ENCODE results near the gene INVS.
"Not testable (repeated sequence)": the region's sequence is repeated elsewhere in the genome, so short reads cannot be mapped to it uniquely, and the experiment has no call there.

INVS gene, protein sequence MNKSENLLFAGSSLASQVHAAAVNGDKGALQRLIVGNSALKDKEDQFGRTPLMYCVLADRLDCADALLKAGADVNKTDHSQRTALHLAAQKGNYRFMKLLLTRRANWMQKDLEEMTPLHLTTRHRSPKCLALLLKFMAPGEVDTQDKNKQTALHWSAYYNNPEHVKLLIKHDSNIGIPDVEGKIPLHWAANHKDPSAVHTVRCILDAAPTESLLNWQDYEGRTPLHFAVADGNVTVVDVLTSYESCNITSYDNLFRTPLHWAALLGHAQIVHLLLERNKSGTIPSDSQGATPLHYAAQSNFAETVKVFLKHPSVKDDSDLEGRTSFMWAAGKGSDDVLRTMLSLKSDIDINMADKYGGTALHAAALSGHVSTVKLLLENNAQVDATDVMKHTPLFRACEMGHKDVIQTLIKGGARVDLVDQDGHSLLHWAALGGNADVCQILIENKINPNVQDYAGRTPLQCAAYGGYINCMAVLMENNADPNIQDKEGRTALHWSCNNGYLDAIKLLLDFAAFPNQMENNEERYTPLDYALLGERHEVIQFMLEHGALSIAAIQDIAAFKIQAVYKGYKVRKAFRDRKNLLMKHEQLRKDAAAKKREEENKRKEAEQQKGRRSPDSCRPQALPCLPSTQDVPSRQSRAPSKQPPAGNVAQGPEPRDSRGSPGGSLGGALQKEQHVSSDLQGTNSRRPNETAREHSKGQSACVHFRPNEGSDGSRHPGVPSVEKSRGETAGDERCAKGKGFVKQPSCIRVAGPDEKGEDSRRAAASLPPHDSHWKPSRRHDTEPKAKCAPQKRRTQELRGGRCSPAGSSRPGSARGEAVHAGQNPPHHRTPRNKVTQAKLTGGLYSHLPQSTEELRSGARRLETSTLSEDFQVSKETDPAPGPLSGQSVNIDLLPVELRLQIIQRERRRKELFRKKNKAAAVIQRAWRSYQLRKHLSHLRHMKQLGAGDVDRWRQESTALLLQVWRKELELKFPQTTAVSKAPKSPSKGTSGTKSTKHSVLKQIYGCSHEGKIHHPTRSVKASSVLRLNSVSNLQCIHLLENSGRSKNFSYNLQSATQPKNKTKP

GRCh38 chr9:100098887-100099721 is at the start of gene INVS, which contains the start of gene ERP44:
Gene INVS, plus strand, starts transcription at chr9:100099243. Its CDS starts 5,279 bp downstream, at chr9:100104522.
Gene ERP44, minus strand, starts transcription at chr9:100099000. Its CDS starts 160 bp downstream, at chr9:100098840.
- peak; percentile 88 to 93 (median 93) for DNase-seq (ENCODE audit: low read depth in 3 of 3)

- DNase-seq (ENCODE audit: low read depth in 3 of 3): no peak
Observed at GRCh38 chr9:100049551-100049950, 49.5 kb upstream of the INVS start.

DNA sequence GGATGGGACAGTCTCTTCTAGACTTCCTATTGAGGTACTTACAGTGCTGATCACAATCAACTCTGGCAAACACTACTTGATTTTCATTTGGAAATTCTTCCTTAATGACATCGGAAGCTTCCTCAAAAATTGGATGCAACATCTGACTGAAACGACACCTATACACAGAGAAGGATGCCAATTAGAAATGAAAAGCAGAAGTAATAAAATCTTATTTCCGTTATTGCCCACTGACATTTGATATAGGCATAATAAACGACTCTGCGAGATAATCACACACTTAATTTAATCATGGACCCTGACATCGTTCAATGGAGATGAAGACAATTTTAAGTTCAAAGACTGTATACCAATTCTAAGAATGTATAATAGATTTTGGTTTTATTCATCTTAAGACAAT is 46.7 kb upstream of the INVS start:
- DNase-seq (ENCODE audit: low read depth in 3 of 3): no peak

DNA sequence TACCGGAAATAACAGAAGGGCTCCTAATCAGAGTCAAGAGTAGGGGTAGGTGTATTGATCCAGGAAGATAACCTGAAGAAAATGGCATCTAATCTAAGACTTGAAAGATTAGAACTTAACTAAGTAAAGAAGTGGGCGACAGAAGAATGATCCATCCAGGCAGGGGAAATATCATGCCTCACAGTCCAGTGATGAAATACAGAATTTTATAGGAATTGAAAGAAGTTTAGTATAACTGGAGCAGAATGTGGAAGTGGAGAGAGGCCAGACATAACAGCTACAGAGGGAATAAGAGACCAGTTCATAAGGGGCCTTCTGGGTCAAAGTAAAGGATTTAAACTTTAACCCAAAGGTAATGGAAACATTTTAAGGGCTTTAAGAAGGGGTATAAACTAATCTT is 42.5 kb upstream of the INVS start:
- no peak for DNase-seq (ENCODE audit: low read depth in 3 of 3)

DNA sequence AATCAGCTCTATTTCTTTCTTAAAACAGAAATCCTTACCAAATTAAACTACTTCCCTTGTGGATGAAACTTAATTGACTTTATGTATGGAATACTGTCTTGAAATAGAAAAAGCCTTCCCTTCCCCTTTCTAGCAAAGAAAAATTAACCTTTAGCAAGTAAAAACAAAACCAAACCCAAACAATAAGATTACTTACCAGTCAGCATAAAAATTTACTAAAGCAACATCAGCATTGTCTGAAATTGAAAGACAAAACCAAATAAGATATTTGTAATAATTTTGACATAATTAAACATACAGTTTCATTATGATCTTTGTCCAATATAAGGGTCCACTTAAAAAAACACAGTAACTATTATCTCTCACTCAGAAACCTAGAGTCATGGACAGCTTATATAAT is 41.4 kb upstream of the INVS start:
- no peak for DNase-seq (ENCODE audit: low read depth in 3 of 3)

DNA sequence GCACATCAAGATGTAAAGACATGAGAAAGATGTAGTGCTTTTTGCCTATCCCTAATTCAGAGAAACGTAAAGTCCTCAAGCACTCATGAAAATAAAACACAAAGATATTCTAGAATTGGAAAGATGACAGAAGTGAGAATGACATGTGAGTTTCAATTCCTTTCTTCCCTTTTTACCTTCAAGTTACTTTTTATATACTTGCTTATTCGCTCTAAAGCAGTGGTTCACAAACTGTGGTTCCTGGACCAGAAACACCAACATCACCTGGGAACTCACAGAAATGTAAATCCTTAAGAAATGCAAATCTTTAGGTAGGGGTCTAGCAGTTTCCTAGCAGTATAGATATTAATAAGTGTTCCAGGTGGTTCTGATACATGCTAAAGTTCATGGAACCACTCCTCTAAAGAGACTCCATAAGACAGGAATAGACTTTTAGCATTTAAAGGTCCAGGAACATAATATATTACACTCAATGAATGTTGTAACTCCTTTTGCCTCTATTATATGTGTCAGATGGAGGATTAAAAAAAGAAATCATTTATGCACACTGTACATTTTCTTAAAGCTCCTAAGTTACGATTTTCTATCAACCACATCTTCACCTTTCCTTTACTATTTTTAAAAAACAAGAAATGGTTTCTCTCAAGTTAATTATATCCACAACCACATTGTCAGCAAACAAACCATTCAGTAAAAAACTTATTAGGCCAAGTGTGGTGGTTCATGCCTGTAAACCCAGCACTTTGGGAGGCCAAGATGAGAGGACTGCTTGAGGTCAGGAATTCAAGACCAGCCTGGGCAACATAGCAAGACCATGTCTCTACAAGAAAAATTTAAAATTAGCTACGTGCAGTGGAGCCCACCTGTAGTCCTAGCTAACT is 40.1 kb upstream of the INVS start:
- DNase-seq (ENCODE audit: low read depth in 3 of 3): no peak

- DNase-seq (ENCODE audit: low read depth in 3 of 3): not testable (repeated sequence)
Observed at GRCh38 chr9:100062683-100063082, 36.4 kb upstream of the INVS start.

GRCh38 chr9:100063185-100063584 is 35.9 kb upstream of the INVS start:
- DNase-seq (ENCODE audit: low read depth in 3 of 3): no peak

- no peak for DNase-seq (ENCODE audit: low read depth in 3 of 3)
Observed at GRCh38 chr9:100064872-100065581, 34.0 kb upstream of the INVS start.

DNA sequence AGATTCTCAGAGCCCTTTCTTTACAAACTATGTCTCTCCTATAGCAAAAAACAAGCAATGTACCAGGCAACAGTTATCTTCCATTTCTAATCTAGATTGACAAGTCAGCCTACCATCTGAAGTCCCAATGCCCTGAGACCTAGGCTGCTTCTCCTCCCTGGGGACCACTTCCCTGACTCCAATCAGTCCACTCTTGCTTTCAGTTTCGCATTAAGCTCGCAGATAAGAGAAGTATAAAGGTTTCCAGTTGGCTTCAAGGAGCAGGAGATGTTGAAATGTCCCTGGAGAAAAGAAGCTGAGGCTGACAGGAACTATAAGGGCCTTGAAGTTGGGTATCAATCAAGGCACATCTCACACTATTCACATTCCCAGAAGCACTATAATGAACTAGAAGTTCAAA is 32.5 kb upstream of the INVS start:
- DNase-seq (ENCODE audit: low read depth in 3 of 3): no peak

GRCh38 chr9:100067990-100068389 is 31.1 kb upstream of the INVS start:
- DNase-seq (ENCODE audit: low read depth in 3 of 3): not testable (repeated sequence)

GRCh38 chr9:100069068-100069467 is 30.0 kb upstream of the INVS start:
- not testable (repeated sequence) for DNase-seq (ENCODE audit: low read depth in 3 of 3)

DNA sequence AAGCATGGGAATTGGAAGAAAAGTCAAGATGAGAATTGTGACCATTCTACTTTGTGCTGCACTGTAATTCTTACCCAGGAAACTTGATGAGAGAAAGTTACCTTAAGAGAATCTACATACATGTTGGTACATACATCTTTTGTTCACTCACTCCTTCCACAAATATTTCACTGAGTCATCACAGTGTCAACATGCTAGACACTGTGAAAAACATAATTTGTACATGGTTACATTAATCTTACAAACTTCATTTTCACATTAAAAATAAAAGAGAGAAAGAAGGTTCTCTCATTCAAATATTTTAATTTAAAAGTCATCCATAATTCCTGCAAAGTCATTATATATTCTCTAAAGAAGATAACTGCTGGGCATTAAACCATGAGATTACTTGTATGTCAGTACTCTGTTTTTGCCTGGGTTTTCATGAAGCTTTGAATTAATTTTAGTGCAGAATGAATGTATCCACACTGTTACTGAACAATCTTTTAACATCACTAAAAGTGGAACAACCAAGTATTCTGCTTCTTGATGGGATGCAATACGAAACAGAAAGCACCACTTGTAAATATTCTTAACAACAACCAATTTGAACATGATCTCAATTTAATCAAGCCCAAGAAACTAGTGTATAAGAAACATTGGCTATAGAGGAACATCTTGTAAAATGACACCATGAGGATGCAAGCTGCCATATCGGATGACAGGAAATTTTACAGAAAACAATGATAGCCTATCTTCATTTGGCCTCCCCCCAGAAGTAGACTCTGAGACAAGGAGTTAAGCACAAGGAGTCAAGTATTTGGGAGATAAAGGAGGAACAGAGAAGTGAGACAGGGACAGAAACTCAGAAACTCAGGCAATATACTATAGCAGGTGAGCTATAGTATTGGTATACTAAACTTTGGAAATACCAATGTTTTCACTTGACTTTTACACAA is 28.7 kb upstream of the INVS start:
- no peak for DNase-seq (ENCODE audit: low read depth in 3 of 3)

- DNase-seq (ENCODE audit: low read depth in 3 of 3): no peak
Observed at GRCh38 chr9:100071271-100071670, 27.8 kb upstream of the INVS start.

DNA sequence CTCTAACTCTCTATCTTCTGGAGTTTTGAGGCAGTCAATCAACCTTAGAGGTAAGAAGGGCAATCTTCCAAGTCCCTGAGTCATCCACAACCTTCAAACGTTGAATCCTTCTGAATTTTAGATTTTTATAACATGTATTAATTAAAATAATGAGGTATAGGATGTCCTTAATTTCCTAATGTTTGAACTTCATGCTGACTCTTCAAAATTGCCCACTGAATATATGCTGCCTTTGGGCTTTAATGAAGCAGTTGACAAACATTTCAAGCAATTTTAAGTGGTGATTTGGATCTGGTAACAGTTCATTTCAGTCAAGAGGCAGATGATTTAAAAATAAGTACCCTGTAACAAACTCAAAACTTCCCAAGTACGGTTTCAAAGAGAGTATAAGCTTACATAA is 26.2 kb upstream of the INVS start:
- no peak for DNase-seq (ENCODE audit: low read depth in 3 of 3)

DNA sequence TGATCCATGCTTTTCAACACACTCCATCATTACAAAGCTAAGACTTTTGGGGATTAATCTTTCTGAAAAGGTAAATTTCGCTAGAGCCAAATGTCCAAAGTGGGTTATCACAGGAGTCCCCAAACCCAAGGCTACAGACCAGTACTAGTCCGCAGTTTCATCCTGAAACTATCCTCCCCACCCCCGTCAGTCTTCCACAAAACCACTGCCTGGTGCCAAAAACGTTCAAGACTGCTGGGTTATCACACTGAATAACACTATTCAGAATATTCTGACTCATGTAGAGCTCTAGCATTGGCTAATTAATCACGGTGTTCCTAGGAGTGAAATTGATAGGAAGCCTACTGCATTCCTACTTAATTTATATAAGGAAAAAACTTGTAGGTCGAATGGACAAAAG is 24.9 kb upstream of the INVS start:
- no peak for DNase-seq (ENCODE audit: low read depth in 3 of 3)

GRCh38 chr9:100074989-100075388 is 24.1 kb upstream of the INVS start:
- DNase-seq (ENCODE audit: low read depth in 3 of 3): no peak

DNA sequence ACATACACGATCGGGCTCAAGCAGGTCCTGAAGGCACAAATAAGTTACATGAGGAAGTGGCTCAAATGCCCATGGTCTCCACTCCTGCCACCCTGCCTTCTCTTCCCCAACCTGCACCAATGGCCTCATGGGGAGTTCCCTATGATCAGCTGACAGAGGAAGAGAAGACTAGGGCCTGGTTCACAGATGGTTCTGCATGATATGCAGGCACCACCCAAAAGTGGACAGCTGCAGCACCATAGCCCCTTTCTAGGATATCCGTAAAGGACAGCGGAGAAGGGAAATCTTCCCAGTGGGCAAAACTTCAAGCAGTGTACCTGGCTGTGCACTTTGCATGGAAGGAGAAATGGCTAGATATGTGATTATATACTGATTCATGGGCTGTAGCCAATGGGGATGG is 22.8 kb upstream of the INVS start:
- DNase-seq (ENCODE audit: low read depth in 3 of 3): not testable (repeated sequence)

GRCh38 chr9:100082782-100083181 is 16.3 kb upstream of the INVS start:
- DNase-seq (ENCODE audit: low read depth in 3 of 3): no peak

Measured in stimulated activated CD4-positive, alpha-beta T cell treated with anti-CD3 and anti-CD28 coated beads, TNF-alpha, amount 100 ng/mL, for 4 hours (primary cell).